Mesenchymal stem cell (in vitro differentiated cells and primary cell): ENCODE measurements around the gene KLRC4.
"Not testable (repeated sequence)": the region's sequence is repeated elsewhere in the genome, so short reads cannot be mapped to it uniquely, and the experiment has no call there.

Source experiments
- DNase-seq: peaks from one replicate; pipeline ENCODE4 v3.0.0-alpha.2; 2013
- H2AFZ ChIP-seq: one replicate; pipeline ENCODE4 v1.6.1; 2013; ENCODE audit warnings: low read depth, mild to moderate bottlenecking, control low read depth, inconsistent platforms, low read length, moderate library complexity
- H2AK5ac ChIP-seq: 2 replicates; pipeline ENCODE4 v1.6.1; 2013; ENCODE audit warnings: low read length, moderate library complexity, mild to moderate bottlenecking, inconsistent platforms; ENCODE audit not compliant: severe bottlenecking
- H2BK120ac ChIP-seq: one replicate; pipeline ENCODE4 v1.6.1; 2013; ENCODE audit warnings: low read depth, mild to moderate bottlenecking, inconsistent platforms, low read length, moderate library complexity
- H2BK12ac ChIP-seq, 2 experiments: one replicate each; pipeline ENCODE4 v1.6.1; 2013; ENCODE audit warnings: inconsistent platforms in 2 of 2, low read length in 2 of 2, mild to moderate bottlenecking in 2 of 2, moderate library complexity in 2 of 2, control low read depth in 1 of 2
- H2BK15ac ChIP-seq: one replicate; pipeline ENCODE4 v1.6.1; 2013; ENCODE audit warnings: mild to moderate bottlenecking, low read depth, inconsistent platforms; ENCODE audit not compliant: poor library complexity, severe bottlenecking
- H2BK5ac ChIP-seq: 2 replicates; pipeline ENCODE4 v1.6.1; 2013; ENCODE audit warnings: low read depth, mild to moderate bottlenecking, low read length, control low read depth, inconsistent platforms; ENCODE audit not compliant: poor library complexity, severe bottlenecking
- H3K14ac ChIP-seq, 2 experiments: one replicate each; pipeline ENCODE4 v1.6.1; 2013; ENCODE audit warnings: inconsistent platforms in 2 of 2, low read length in 2 of 2, control low read depth in 1 of 2, mild to moderate bottlenecking in 1 of 2, moderate library complexity in 1 of 2
- H3K18ac ChIP-seq, 2 experiments: one replicate each; pipeline ENCODE4 v1.6.1; 2013; ENCODE audit warnings: inconsistent platforms in 2 of 2, low read length in 2 of 2, control low read depth in 1 of 2, low read depth in 1 of 2, mild to moderate bottlenecking in 1 of 2
- H3K23ac ChIP-seq, 2 experiments: one replicate each; pipeline ENCODE4 v1.6.1; 2013; ENCODE audit warnings: inconsistent platforms in 2 of 2, low read length in 2 of 2, mild to moderate bottlenecking in 2 of 2, moderate library complexity in 2 of 2, control low read depth in 1 of 2
- H3K27ac ChIP-seq: 2 replicates; pipeline ENCODE4 v1.5.1; 2013; ENCODE audit warnings: mild to moderate bottlenecking, moderate library complexity, low read length, control low read depth, inconsistent platforms; ENCODE audit not compliant: poor library complexity, severe bottlenecking
- H3K27me3 ChIP-seq, 2 experiments: 2 replicates each; pipeline versions ENCODE4 v1.6.1 to v1.7.0; 2013; ENCODE audit warnings: low read length in 2 of 2, mild to moderate bottlenecking in 2 of 2, moderate library complexity in 2 of 2, control low read depth in 1 of 2, inconsistent platforms in 1 of 2; ENCODE audit not compliant: control insufficient read depth in 1 of 2, insufficient read depth in 1 of 2
- H3K36me3 ChIP-seq, 2 experiments: 2 replicates each; pipeline versions ENCODE4 v1.6.1 to v1.7.0; 2013; ENCODE audit warnings: low read length in 2 of 2, control low read depth in 1 of 2, inconsistent platforms in 1 of 2, low read depth in 1 of 2, mild to moderate bottlenecking in 1 of 2; ENCODE audit not compliant: insufficient read depth in 2 of 2, control insufficient read depth in 1 of 2
- H3K4ac ChIP-seq, 2 experiments: one replicate each; pipeline ENCODE4 v1.6.1; 2013; ENCODE audit warnings: inconsistent platforms in 2 of 2, low read length in 2 of 2, mild to moderate bottlenecking in 2 of 2, moderate library complexity in 2 of 2, control low read depth in 1 of 2, low read depth in 1 of 2
- H3K4me1 ChIP-seq: 2 replicates; pipeline ENCODE4 v1.6.1; 2013; ENCODE audit warnings: low read depth, low read length, control low read depth; ENCODE audit not compliant: control insufficient read depth, insufficient read depth
- H3K4me2 ChIP-seq: 2 replicates; pipeline ENCODE4 v1.6.1; 2013; ENCODE audit warnings: low read length, mild to moderate bottlenecking, inconsistent platforms; ENCODE audit not compliant: poor library complexity, severe bottlenecking
- H3K4me3 ChIP-seq, 2 experiments: 2 replicates each; pipeline versions ENCODE4 v1.5.1 to v1.7.0; 2013; ENCODE audit warnings: low read length in 2 of 2, mild to moderate bottlenecking in 2 of 2, control low read depth in 1 of 2, low read depth in 1 of 2; ENCODE audit not compliant: insufficient read depth in 1 of 2
- H3K79me1 ChIP-seq: replicated peaks from 2 replicates; pipeline ENCODE4 v1.6.1; 2013; ENCODE audit warnings: mild to moderate bottlenecking, control low read depth, low read length, inconsistent platforms; ENCODE audit not compliant: poor library complexity, severe bottlenecking
- H3K9ac ChIP-seq: 2 replicates; pipeline ENCODE4 v1.7.0; 2013; ENCODE audit warnings: mild to moderate bottlenecking, low read length, moderate library complexity
- H3K9me3 ChIP-seq: 2 replicates; pipeline ENCODE4 v1.7.0; 2013; ENCODE audit warnings: mild to moderate bottlenecking, low read length; ENCODE audit not compliant: control insufficient read depth
- H4K8ac ChIP-seq: one replicate; pipeline ENCODE4 v1.6.1; 2013; ENCODE audit warnings: inconsistent platforms, mild to moderate bottlenecking, low read length, moderate library complexity
- H4K91ac ChIP-seq: one replicate; pipeline ENCODE4 v1.6.1; 2013; ENCODE audit warnings: mild to moderate bottlenecking, low read length, inconsistent platforms
- WGBS: methylation state at CpG from one replicate; pipeline ENCODE4 v1.1.7; 2013; ENCODE audit warnings: mixed read lengths; 5-methylcytosine and 5-hydroxymethylcytosine counted together

Gene KLRC4

DNA sequence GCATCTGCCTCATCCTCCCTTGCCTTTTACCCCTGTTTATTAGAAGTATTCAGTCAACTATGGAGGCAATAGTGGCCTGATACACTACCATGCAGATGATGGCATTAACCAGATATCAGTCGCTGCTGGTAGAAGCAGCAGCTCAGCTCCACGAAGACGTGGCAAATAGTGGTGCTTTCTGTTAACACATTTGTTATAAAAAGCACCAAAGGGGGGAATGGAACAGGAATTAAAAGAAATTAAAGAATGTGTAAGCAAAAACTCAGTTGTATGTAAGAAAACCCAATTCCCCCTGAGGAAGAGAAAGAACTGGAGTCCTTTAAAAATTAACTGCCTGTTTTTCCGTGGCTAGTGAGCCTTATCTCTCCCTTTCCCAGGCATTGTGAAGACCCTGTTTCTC, 41.8 kb downstream of the KLRC4 start:
- not testable (repeated sequence) for H3K4ac ChIP-seq, H3K9me3 ChIP-seq, H3K4me2 ChIP-seq, H2AFZ ChIP-seq, H3K36me3 ChIP-seq, H3K18ac ChIP-seq, H2AK5ac ChIP-seq, H2BK15ac ChIP-seq, H4K8ac ChIP-seq, H3K4me3 ChIP-seq, H2BK12ac ChIP-seq, H2BK5ac ChIP-seq, H3K4me1 ChIP-seq, H3K27me3 ChIP-seq, H3K23ac ChIP-seq, H4K91ac ChIP-seq, DNase-seq, H2BK120ac ChIP-seq, H3K14ac ChIP-seq, H3K9ac ChIP-seq, H3K27ac ChIP-seq
- WGBS: 84% methylated on average over 4 of the region's 4 CpGs
- peaks cover 20% of the 10 kb centered on the region for H3K79me1 ChIP-seq

DNA sequence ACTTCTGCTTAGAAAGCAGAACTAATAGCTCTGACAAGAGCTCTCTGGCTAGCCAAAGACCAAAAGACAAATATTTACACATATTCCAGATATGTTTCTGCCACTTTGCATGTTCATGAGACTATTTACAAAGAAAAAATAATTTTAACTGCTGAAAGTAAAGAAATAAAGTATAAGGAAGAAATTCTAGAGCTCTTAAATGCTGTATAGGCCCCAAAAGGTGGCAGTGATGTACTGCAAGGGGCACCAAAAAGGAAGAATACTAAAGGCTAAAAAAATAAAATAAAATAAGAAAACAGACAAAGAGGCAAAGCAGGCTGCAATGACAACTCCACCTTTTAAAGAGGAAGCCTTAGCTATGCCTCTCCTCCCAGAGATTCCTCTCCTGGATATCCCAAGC, 42.7 kb downstream of the KLRC4 start:
- no peak overlapping the region for H2AFZ ChIP-seq
- peak; percentile 40 for DNase-seq
- no peak overlapping the region for H4K91ac ChIP-seq
- no peak overlapping the region for H3K18ac ChIP-seq
- peaks cover 7% of the 10 kb centered on the region for H3K4me1 ChIP-seq
- no peaks in the 10 kb centered on the region for H3K27me3 ChIP-seq
- H2BK120ac ChIP-seq: no peak overlapping the region
- no peak overlapping the region for H3K4ac ChIP-seq
- peaks cover 0 to 4% of the 10 kb centered on the region in 2 experiments for H3K36me3 ChIP-seq
- H3K9ac ChIP-seq: peak overlapping the region; percentile 95
- no peak overlapping the region for H2BK12ac ChIP-seq
- H3K4me3 ChIP-seq: no peak overlapping the region
- no peak overlapping the region for H2BK15ac ChIP-seq
- peak overlapping the region; percentile 64 for H3K27ac ChIP-seq
- no peak overlapping the region for H3K4me2 ChIP-seq
- peaks cover 16% of the 10 kb centered on the region for H3K79me1 ChIP-seq
- no peak overlapping the region for H3K14ac ChIP-seq
- no peak overlapping the region for H2BK5ac ChIP-seq
- no peak overlapping the region for H3K23ac ChIP-seq
- H3K9me3 ChIP-seq: peaks cover 8% of the 10 kb centered on the region
- H2AK5ac ChIP-seq: peak overlapping the region; percentile 33
- H4K8ac ChIP-seq: no peak overlapping the region

DNA sequence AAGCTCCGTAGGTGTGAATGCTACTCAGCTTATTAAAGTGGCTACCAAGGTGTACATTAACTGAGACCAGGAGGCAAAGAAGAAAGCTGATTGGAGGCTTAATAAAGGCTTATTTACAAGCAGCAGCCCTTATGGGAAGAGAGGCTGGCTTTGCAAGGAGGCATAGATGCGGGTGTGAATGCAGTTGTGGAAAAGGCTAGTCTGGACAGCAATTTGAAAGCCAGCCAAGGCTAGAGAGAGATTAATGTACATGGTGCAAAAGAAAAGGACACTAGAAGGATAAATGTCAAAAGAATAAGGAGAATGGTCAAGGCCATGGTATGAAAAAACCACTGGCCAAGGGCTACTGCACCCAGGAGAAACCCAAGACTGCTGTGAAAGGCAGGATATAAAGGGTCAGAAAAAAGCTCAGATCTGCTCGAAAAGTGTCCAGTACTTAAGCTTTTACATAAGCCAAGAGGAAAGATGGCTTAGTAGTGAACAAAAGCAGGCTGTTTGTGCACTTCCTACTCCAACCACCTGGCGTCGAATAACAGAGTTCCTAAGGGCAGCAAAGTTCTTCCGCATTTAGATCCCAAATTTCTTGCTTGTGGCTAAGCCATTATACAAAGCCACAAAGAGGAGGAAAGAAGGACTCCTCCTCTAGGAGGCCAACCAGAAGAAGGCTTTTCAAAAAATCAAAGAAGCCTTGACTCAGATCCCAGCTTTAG, 43.7 kb downstream of the KLRC4 start:
- Histone ChIP-seq H2BK5ac (no peak overlapping the region), H2AFZ (no peak overlapping the region), H4K91ac (no peak overlapping the region), H3K4me3 (peak overlapping the region in 1 of 2 experiments; percentile 84), H3K9me3 (peaks cover 8% of the 10 kb centered on the region), H3K36me3 (peaks cover 0 to 4% of the 10 kb centered on the region in 2 experiments), H3K4ac (no peak overlapping the region), H3K23ac (no peak overlapping the region), H4K8ac (no peak overlapping the region), H3K79me1 (peaks cover 14% of the 10 kb centered on the region), H3K14ac (no peak overlapping the region), H3K9ac (peak overlapping the region; percentile 95), H2BK12ac (no peak overlapping the region), H2AK5ac (no peak overlapping the region), H3K4me1 (peaks cover 9% of the 10 kb centered on the region), H2BK120ac (no peak overlapping the region), H3K4me2 (peak overlapping the region; percentile 79), H3K27ac (peak overlapping the region; percentile 97), H2BK15ac (no peak overlapping the region), H3K18ac (peak overlapping the region in 1 of 2 experiments; percentile 80), H3K27me3 (no peaks in the 10 kb centered on the region)
- DNase-seq: peak; percentile 46
- 50% methylated on average over 6 of the region's 6 CpGs for WGBS

DNA sequence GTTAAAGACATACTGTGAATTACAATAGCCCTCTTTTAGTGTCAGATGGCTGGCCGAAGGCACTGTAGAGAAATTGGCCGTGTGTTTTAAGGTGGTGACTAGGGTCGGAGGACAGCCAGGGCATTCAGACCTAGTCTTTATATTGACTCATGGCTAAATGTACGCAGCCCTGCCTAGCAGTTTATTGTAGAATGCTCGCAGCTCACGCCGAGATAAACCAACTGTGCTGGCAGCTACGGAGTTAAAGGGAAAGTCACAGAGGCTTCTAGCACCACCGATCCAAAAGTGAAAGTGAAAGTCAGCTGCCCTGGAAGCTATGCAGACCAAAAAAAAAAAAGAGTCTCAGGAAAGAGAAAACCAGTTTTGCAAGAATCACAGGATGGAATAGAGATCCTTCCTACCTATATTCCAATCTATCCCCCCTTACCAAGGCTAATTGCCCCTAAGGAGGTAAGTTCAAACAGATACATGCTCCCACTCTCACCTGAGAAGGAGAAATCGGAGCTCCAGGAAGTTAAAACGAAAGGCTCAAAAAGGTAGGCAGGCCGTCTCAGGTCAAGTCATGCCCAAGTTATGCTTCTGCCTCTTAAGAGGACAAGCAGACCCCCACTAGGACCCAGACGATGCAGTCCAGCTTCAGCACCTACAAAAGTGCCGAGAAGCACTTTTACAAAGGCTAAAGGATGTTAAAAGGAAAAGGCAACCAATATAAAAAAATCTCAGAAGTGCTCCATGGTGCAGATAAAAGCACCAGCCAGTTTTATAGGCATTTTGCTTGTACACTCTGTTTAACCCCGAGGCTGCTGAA, 44.5 kb downstream of the KLRC4 start:
- peak overlapping the region; percentile 79 for H3K4me2 ChIP-seq

More for the DNA sequence above, 44.5 kb downstream of the KLRC4 start:
- Histone ChIP-seq H2BK120ac (peak overlapping the region; percentile 98), H3K4me3 (peak overlapping the region; percentile 48 to 84), H2BK12ac (no peak overlapping the region), H3K23ac (no peak overlapping the region), H3K36me3 (peaks cover 0 to 4% of the 10 kb centered on the region in 2 experiments), H3K4me1 (peaks cover 9% of the 10 kb centered on the region), H3K9me3 (peaks cover 8% of the 10 kb centered on the region), H4K91ac (peak overlapping the region; percentile 91), H3K18ac (peak overlapping the region; percentile 91 to 95), H3K9ac (peak overlapping the region; percentile 95), H3K27me3 (no peaks in the 10 kb centered on the region), H3K4ac (peak overlapping the region; percentile 81 to 93), H3K79me1 (peaks cover 10% of the 10 kb centered on the region), H2AFZ (peak overlapping the region; percentile 65), H2AK5ac (no peak overlapping the region), H3K14ac (no peak overlapping the region), H2BK5ac (peak overlapping the region; percentile 83), H2BK15ac (no peak overlapping the region), H3K27ac (peak overlapping the region; percentile 97), H4K8ac (peak overlapping the region; percentile 72)
- WGBS: 4% methylated on average over 15 of the region's 15 CpGs
- DNase-seq: peak; percentile 94
